ENCODE measurements around the gene COPG1.

COPG1 gene

DNA sequence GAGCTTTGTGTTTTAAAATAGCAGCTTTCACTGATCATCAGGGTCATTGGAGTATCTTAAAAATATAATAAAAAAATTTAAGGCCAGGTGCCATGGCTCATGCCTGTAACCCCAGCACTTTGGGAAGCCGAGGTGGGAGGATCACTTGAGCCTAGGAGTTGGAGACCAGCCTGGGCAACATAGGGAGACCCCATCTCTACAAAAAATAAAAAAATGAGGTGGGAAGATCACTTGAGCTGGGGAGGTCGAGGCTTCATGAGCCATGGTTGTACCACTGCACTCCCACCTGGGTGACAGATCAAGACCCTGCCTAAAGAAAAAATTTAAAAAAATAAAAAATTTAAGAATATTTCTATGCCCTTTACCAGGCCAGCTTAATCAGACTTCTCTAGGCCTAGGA lies 30.8 kb downstream of the COPG1 start:
- DNase-seq: no peak

- DNase-seq: no peak
These were observed 32.3 kb downstream of the COPG1 start for GRCh38 chr3:129281726-129282125.

- DNase-seq: no peak
These were observed 33.4 kb downstream of the COPG1 start for GRCh38 chr3:129282727-129283327.

- no peak for DNase-seq
These were observed 36.7 kb downstream of the COPG1 start for GRCh38 chr3:129286081-129286480.

DNA sequence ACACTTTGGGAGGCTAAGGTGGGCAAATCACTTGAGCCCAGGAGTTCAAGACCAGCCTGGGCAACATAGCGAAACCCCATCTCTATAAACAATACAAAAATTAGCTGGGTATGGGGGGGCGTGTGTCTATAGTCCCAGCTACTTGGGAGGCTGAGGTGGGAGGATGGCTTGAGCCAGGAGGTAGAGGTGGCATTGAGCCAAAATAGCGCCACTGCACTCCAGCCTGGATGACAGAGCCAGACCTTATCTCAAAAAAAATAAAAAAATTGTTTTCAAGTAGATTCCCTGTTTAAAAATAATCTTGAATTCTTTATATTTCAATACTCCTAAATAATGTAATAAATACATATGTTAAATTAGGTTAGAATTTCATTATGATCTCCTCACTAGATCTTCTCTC lies 39.0 kb downstream of the COPG1 start:
- DNase-seq: no peak

GRCh38 chr3:129289201-129289921 lies 40.0 kb downstream of the COPG1 start:
- DNase-seq: no peak

DNA sequence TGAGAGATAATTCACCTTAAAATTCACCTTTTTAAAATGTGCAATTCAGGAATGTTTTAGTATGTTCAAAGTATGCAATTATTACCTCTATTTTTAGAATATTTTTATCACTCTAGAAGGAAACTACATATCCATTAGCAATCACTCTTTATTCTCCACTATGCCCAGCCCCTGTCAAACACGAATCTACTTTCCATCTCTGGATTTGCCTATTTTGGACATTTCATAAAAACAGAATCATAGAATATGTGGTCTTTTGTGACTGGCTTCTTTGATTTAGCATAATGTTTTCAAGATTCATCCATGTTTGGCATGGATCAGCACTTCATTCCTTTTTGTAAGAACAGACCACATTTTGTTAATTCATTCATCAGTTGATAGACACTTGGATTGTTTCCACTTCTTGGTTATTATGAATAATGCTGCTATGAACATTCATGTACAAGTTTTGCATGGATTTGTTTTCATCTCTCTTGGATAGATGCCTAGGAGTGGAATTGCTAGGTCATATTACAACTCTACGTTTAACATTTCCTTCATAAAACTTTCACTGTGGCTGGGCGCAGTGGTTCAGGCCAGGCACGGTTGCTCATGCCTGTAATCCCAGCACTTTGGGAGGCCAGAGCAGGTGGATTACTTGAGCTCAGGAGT lies 42.0 kb downstream of the COPG1 start:
- DNase-seq: no peak

DNA sequence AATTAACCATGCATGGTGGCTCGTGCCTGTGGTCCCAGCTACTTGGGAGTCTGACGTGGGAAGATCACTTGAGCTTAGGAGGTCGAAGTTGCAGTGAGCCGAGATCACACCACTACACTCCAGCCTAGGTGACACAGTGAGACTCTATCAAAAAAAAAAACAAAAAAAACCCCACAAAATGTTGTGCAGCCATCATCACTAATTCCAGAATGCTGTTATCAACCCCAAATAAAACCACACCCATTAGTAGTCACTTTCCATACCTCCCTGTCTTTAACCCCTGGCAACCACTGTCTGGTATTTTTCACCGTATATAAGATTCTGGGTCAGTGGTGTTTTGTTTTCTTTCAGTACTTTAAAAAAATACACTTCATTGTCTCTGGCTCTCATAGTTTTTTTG lies 45.9 kb downstream of the COPG1 start:
- no peak for DNase-seq

DNA sequence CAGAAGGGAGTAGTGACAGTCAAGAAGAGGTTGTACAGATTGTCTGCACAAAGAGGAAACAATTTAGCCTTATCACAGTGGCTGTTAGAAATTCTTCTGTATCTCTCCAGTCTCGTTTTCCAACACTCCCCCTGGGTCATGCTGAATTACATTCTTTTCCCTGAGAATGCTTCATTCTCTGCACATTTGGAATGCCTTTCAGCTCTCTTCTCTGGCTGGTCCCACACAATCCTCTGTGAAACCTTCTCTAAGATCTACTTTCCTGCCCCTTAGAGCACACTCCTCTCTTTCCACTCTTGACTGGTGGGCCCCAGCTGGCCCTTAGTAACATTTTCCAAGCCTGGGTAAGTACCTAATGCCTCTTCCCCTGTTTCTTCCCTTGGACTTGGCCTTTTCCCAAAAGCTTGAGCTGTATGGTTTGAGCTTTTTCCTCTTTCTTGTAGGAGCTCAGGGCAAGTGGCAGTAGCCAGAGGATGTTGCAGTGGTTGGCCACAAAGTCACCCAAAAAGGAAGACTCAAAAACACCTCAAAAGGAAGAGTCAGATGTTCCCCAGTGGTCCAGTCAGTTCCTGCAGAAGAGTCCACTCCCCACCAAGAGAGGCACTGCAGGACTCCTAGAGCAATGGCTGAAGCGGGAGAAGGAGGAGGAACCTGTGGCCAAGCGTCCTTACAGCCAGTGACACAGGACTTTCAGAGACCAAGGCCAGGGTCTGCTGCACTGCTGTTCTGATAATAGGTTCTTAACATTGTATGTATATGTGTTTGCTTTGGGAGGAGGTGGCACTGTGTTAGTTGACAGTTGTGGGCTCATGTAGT lies 54.9 kb downstream of the COPG1 start:
- DNase-seq: no peak

DNA sequence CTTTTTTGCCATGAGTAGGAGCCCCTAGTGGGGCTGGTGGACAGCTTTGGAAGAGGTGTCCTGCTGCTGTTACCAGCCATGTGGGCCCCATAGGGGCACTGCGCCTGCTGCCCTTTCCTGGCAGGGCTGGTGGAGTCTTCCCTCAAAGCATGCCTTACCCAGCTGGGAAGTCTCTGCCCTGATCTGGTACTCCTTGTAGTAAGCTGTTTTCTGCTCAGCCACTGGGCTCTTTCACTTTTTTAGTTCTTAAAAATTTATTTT lies 55.5 kb downstream of the COPG1 start:
- DNase-seq: no peak

GRCh38 chr3:129305592-129306091 lies 56.2 kb downstream of the COPG1 start:
- DNase-seq: no peak

DNA sequence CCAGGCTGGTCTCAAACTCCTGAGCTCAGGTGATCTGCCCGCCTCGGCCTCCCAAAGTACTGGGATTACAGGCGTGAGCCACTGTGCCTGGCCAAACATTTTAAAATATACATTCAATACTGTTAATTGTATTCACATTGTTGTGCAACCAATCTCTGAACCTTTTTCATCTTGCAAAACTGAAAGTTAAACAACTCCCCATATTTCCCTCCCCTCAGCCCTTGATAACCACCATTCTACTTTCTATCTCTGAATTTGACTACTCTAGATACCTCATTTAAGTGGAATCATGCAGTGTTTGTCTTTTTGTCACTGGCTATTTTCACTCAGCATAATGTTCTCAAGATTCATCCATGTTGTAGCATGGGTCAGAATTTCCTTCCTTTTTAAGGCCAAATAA lies 59.2 kb downstream of the COPG1 start:
- DNase-seq: no peak

DNA sequence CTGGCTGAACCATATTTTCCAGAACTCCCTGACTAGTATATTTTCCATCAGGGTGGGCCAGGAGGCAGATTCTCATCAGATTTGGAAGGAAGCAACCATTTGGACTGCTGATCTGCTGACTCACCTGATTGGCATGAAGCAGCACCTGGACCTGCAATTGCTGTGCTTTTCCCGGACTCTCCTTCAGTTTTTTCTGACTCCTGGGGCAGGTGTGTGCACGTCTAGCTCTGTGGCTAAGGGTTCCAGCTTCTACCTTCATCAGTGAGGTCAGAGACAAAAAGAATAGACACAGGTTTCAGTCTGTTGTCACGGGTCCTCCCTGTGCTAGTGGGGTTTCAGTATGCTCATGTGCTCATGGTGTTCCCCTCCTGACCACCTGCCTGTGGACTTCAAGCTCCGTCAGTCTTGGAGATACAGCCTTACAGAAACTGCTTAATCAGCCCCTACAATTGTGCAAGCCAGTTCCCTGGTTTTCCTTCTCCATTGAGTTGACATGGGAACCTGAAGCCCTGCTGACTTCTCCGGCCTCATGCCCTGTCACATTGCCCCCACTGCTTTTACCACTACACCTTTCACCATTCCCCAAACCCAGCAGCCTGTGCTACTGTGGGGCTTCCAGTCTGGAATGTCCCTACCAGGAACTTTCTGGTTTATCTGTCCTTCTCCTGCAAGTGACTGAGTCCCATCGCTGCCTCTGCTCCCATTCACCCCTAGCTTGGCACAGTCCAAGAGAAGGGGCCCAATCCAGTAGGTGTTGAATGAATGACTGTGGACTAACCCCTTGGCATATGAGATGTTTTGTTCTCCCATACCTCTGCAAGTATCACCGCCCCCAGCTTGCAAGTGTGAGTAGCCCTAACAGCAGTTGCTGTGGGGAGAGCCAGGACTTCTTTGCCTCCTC lies 61.0 kb downstream of the COPG1 start:
- no peak for DNase-seq

GRCh38 chr3:129311054-129311902 lies 61.9 kb downstream of the COPG1 start:
- DNase-seq: no peak

DNA sequence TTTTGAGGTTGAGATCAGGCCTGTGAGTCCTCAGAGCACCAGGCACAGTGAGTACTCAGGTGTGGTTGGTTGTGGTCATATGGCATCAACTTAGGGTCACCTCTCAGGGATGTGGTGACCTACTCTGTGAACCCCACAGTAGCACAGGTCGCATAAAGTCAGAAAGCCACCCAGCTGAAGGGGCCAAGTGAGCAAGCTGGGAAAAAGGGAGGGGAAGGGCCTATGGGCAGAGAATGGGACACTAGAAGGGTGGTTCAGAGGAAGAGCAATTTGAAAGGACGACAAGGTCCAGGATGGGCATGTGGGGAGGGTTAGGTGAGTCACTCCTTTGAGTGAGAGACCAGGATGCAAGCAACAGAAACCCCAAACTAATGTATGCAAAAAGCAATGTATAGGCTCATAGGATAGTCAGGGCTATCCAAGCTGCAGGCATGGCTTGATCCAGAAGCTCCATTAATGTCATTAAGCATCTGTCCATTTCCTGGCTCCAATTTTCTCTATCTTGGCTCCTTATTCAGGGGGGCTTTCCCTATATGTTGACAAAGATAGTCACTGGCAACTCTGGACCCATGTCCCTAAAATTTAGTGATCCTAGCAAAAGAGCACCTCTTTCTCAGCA lies 62.7 kb downstream of the COPG1 start:
- no peak for DNase-seq

DNA sequence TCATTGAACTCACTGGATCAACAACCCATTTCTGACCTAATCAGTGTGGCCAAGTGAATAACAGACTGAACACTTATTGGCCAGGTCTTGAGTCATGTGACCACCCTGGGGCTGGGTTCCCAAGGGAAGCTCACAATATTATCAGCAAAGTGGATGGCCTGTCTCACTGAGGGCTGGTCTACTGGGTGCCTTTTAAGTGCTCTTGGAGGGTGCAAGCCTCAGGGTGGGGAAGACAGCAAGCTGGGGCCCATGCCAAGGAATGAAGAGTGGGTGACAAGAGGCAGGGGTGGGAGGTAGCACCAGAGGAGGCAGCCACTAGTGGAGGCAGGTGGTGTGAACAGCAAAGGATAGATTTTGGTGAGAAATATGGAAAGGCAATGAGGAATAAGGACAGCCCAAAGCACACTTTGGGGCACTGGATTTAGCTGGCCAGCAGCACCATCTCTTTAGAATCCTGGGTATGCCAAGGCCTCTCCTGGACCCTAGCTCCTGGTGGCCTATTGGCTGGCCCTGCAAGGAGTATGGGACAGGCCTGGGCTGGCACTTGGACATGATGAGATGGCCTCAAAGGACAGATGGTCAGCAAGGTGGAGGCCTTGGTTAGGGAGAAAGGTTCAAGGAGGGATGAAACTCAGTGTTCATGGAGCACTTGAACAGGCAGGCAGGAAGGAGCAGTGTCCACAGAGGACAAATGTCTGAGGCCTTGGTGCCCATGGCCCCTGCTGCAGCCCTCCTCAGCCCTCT lies 63.4 kb downstream of the COPG1 start:
- no peak for DNase-seq

- no peak for DNase-seq
These were observed 63.9 kb downstream of the COPG1 start for GRCh38 chr3:129313415-129313664.

DNA sequence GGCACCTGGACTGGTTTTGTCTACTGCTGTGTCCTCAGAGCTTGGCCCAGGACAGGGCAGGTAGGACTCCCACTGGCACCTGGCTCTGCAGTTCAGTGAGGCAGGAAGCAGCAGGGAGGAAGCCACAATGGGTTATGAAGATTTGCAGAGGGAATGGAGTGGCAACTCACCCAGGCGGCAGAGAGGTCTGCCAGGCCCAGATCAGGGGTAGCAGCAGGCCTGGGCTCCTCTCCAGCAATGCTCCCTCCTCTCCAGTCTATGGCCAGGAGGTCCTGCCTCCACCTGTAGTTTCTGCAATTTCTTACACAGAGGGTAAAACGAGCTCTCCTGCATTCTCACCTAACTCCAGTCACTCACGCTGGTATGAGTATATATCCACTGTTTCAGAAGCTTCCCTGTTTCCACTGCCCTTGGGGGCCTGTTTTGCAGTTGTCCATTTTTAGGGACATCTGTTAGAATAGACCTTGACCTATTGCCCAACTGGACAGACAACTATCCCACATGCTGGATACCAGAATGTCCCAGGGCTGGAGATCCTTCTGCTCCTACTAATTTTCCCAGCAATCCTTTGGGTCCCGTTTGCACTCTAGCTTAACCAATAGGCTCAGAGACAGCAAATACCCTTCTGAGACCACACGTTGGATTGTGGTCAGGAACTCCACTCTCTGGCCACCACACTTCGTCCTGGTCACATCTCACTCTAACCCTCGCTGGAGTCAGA lies 64.4 kb downstream of the COPG1 start:
- DNase-seq: no peak

- DNase-seq: peak; percentile 81
These were observed 65.2 kb downstream of the COPG1 start for GRCh38 chr3:129314386-129315222.
